Measurements from ENCODE around the gene MTG2. TPM values are rescaled to one million over a fixed set of nuclear protein-coding genes. Genes with fewer than 3 reads are reported as not detected.

Gene MTG2
- total and polyA plus RNA-seq, 2 of the 13 experiments (the other 11 are each of a cell fraction or from before 2014, with no cell fraction given) = 20.4 to 37.8 TPM

- TF ChIP-seq ZNF580 (CRISPR knock-in tag; IDR thresholded peaks at IDR 0.05; ENCODE audit: borderline replicate concordance, low read depth) = peak; percentile 92; the same call in 1 of the 2 replicates
- TF ChIP-seq ARHGAP35 (CRISPR knock-in tag; IDR thresholded peaks at IDR 0.05; ENCODE audit: borderline replicate concordance) = peak; percentile 88; the same call in 1 of the 2 replicates
- TF ChIP-seq ZNF329 (CRISPR knock-in tag; IDR thresholded peaks at IDR 0.05; ENCODE audit: low read depth) = peak; percentile 76; the same call in 1 of the 2 replicates
- TF ChIP-seq E2F1 (CRISPR knock-in tag; IDR thresholded peaks at IDR 0.05) = no peak
- no peak for TF ChIP-seq ZNF781 (CRISPR knock-in tag; IDR thresholded peaks at IDR 0.05; ENCODE audit: borderline replicate concordance, not compliant biosample characterization)
- TF ChIP-seq ZNF614 (CRISPR knock-in tag; IDR thresholded peaks at IDR 0.05; ENCODE audit: borderline replicate concordance) = peak; percentile 43; the same call in 1 of the 2 replicates
- no peak for TF ChIP-seq ZNF780A (CRISPR knock-in tag; IDR thresholded peaks at IDR 0.05)
- TF ChIP-seq ZNF407 (CRISPR knock-in tag; IDR thresholded peaks at IDR 0.05; ENCODE audit: not compliant biosample characterization) = no peak
- TF ChIP-seq ZNF207 (IDR thresholded peaks at IDR 0.05; ENCODE audit: borderline replicate concordance) = no peak
- 0 out of 2 replicates have a peak, but pooled peaks have one; percentile 22 for TF ChIP-seq ZNF770 (CRISPR knock-in tag; IDR thresholded peaks at IDR 0.05)
- TF ChIP-seq HMGXB3 (CRISPR knock-in tag; IDR thresholded peaks at IDR 0.05; ENCODE audit: borderline replicate concordance) = no peak
These were observed 37.3 kb downstream of the MTG2 start, which contains the start of gene HRH3 (continued) for GRCh38 chr20:62219992-62220665.

Measured in HepG2 (cell line).